ENCODE results near the gene DUSP7. TPM values are rescaled to one million over a fixed set of nuclear protein-coding genes. Genes with fewer than 3 reads are reported as not detected.

DUSP7 gene
- total RNA-seq, 1 donor from 2014 or later = 30.3 TPM

DNA sequence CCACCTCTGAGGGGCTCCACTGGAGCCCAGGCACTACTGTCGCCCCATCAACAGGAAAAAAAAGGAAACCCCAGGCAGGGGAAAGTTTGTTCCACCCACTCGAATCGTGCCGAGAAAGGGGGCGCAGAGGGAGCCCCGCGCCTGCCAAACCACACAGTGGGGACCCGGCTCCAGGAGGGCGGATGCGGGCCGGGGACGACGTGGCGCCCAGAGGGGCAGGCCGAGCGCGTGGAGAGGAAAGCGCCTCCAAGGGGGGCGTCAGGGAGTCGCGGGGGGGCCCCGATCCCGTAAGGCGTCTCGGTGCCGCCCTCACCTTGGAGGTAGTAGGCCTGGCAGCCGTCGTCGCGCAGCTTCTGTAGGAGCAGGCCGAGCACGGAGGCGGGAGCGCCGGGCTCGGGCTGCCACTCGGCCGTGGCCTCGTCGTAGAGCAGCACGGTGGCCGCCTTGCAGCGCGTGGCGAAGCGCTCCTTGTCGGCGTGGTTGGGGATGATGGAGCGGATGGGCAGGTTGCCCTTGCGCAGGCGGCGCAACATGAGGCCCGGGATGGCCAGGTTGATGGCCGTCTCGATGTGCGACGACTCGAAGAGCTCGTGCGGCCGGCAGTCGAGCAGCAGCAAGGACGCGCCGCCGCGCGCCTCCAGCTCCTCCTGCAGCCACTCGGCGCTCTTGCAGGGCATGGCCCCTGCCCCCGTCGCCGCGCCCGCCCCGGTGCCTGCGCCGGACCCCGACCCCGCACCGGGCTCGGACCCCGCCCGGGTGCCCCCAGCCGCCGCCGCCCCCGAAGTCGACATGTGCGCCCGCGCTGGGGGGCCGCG, 627 bp downstream of the DUSP7 start:
- Mint-ChIP-seq H3K4me1 (ENCODE audit: low read depth) (peaks cover 35% of the 10 kb centered on the region), H3K27ac (peak overlapping the region; percentile 81), H3K36me3 (ENCODE audit: low read depth) (peaks cover 38% of the 10 kb centered on the region), H3K4me3 (ENCODE audit: low read depth) (peak overlapping the region; percentile 88), H3K27me3 (ENCODE audit: low read depth) (no peaks in the 10 kb centered on the region), H3K9me3 (no peaks in the 10 kb centered on the region)
- peak; percentile 44 for DNase-seq (ENCODE audit: low spot score)
- intact Hi-C loops (cut with micrococcal nuclease) = loop anchor here (2.0 to 10.0 kb wide), 6 partner anchors 31 to 629 kb away; partner anchors contain the start of genes ALAS1, GNL3, NT5DC2 and PBRM1

- Mint-ChIP-seq H3K36me3 (ENCODE audit: low read depth) (peaks cover 47% of the 10 kb centered on the region), H3K4me3 (ENCODE audit: low read depth) (peak overlapping the region; percentile 88), H3K9me3 (no peaks in the 10 kb centered on the region), H3K27ac (peak overlapping the region; percentile 90), H3K27me3 (ENCODE audit: low read depth) (no peaks in the 10 kb centered on the region), H3K4me1 (ENCODE audit: low read depth) (peaks cover 35% of the 10 kb centered on the region)
- intact Hi-C loops (cut with micrococcal nuclease) = loop anchor here (10.0 kb wide), 3 partner anchors 220 to 630 kb away; partner anchors contain the start of genes GNL3, NT5DC2, PBRM1 and UQCC5
- no peak for DNase-seq (ENCODE audit: low spot score)
Observed at GRCh38 chr3:52054661-52055511, 1.5 kb downstream of the DUSP7 start.

GRCh38 chr3:52053307-52054304, 2.8 kb downstream of the DUSP7 start:
- H3K36me3 Mint-ChIP-seq (ENCODE audit: low read depth) = peaks cover 57% of the 10 kb centered on the region
- peak overlapping the region; percentile 88 for H3K4me3 Mint-ChIP-seq (ENCODE audit: low read depth)
- H3K9me3 Mint-ChIP-seq = no peaks in the 10 kb centered on the region
- intact Hi-C loops (cut with micrococcal nuclease) = loop anchor here (2.0 to 10.0 kb wide), 4 partner anchors 53 to 631 kb away; partner anchors contain the start of genes GNL3, NT5DC2, PBRM1 and UQCC5
- peak overlapping the region; percentile 90 for H3K27ac Mint-ChIP-seq
- peak; percentile 33 for DNase-seq (ENCODE audit: low spot score)
- no peaks in the 10 kb centered on the region for H3K27me3 Mint-ChIP-seq (ENCODE audit: low read depth)
- H3K4me1 Mint-ChIP-seq (ENCODE audit: low read depth) = peaks cover 35% of the 10 kb centered on the region

GRCh38 chr3:52052831-52053306, 3.5 kb downstream of the DUSP7 start:
- DNase-seq (ENCODE audit: low spot score) = peak; percentile 49
- H3K4me1 Mint-ChIP-seq (ENCODE audit: low read depth) = peaks cover 35% of the 10 kb centered on the region
- peak overlapping the region; percentile 88 for H3K4me3 Mint-ChIP-seq (ENCODE audit: low read depth)
- H3K9me3 Mint-ChIP-seq = no peaks in the 10 kb centered on the region
- H3K27ac Mint-ChIP-seq = peak overlapping the region; percentile 90
- intact Hi-C loops (cut with micrococcal nuclease) = loop anchor here (2.0 to 10.0 kb wide), 4 partner anchors 52 to 632 kb away; partner anchors contain the start of genes GNL3, NT5DC2, PBRM1 and UQCC5
- no peaks in the 10 kb centered on the region for H3K27me3 Mint-ChIP-seq (ENCODE audit: low read depth)
- H3K36me3 Mint-ChIP-seq (ENCODE audit: low read depth) = peaks cover 57% of the 10 kb centered on the region

- Mint-ChIP-seq H3K27ac (peak overlapping the region; percentile 42), H3K4me3 (ENCODE audit: low read depth) (no peak overlapping the region), H3K27me3 (ENCODE audit: low read depth) (no peaks in the 10 kb centered on the region), H3K4me1 (ENCODE audit: low read depth) (peaks cover 29% of the 10 kb centered on the region), H3K9me3 (no peaks in the 10 kb centered on the region), H3K36me3 (ENCODE audit: low read depth) (peaks cover 57% of the 10 kb centered on the region)
- intact Hi-C loops (cut with micrococcal nuclease) = loop anchor here (10.0 kb wide), 3 partner anchors 223 to 633 kb away; partner anchors contain the start of genes GNL3, NT5DC2, PBRM1 and UQCC5
- no peak for DNase-seq (ENCODE audit: low spot score)
Observed at GRCh38 chr3:52051444-52051843, 4.9 kb downstream of the DUSP7 start.

DNA sequence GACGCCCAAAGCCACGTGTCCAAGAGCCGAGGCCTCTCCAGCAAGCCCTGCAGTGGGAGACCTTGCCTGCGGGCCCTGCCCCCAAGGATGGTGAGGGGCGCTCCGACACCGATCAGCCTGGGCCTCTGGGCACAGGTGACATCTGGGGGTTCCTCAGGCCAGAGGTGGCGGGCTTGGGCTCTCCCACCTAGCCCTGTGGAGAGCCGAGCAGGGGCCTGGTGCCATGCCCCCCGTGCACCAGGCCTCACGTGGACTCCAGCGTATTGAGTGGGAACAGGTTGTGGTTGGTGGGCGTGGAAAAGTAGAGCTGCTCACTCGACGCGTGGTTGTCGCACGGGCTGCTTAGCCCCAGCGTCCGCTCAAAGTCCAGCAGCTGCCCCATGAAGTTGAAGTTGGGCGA, 5.8 kb downstream of the DUSP7 start:
- H3K9me3 Mint-ChIP-seq = no peaks in the 10 kb centered on the region
- intact Hi-C loops (cut with micrococcal nuclease) = loop anchor here (10.0 kb wide), 3 partner anchors 224 to 634 kb away; partner anchors contain the start of genes GNL3, NT5DC2, PBRM1 and UQCC5

GRCh38 chr3:52049503-52049902, 6.9 kb downstream of the DUSP7 start:
- Mint-ChIP-seq H3K4me3 (ENCODE audit: low read depth) (no peak overlapping the region), H3K36me3 (ENCODE audit: low read depth) (peaks cover 55% of the 10 kb centered on the region), H3K9me3 (no peaks in the 10 kb centered on the region), H3K27me3 (ENCODE audit: low read depth) (no peaks in the 10 kb centered on the region), H3K4me1 (ENCODE audit: low read depth) (peaks cover 27% of the 10 kb centered on the region), H3K27ac (no peak overlapping the region)
- intact Hi-C loops (cut with micrococcal nuclease) = no loop called here
- DNase-seq (ENCODE audit: low spot score) = no peak

More for the DNA sequence above, 5.8 kb downstream of the DUSP7 start:
- Mint-ChIP-seq H3K27ac (no peak overlapping the region), H3K4me3 (ENCODE audit: low read depth) (no peak overlapping the region), H3K27me3 (ENCODE audit: low read depth) (no peaks in the 10 kb centered on the region), H3K4me1 (ENCODE audit: low read depth) (peaks cover 29% of the 10 kb centered on the region), H3K36me3 (ENCODE audit: low read depth) (peaks cover 57% of the 10 kb centered on the region)
- DNase-seq (ENCODE audit: low spot score) = no peak

GRCh38 chr3:52047295-52047960, 8.9 kb downstream of the DUSP7 start:
- Mint-ChIP-seq H3K4me3 (ENCODE audit: low read depth) (no peak overlapping the region), H3K9me3 (no peaks in the 10 kb centered on the region), H3K27ac (no peak overlapping the region), H3K27me3 (ENCODE audit: low read depth) (no peaks in the 10 kb centered on the region), H3K4me1 (ENCODE audit: low read depth) (peaks cover 7% of the 10 kb centered on the region), H3K36me3 (ENCODE audit: low read depth) (peaks cover 36% of the 10 kb centered on the region)
- intact Hi-C loops (cut with micrococcal nuclease) = no loop called here
- no peak for DNase-seq (ENCODE audit: low spot score)

GRCh38 chr3:52046902-52047239, 9.5 kb downstream of the DUSP7 start:
- Mint-ChIP-seq H3K4me1 (ENCODE audit: low read depth) (peaks cover 2% of the 10 kb centered on the region), H3K9me3 (no peaks in the 10 kb centered on the region), H3K27ac (no peak overlapping the region), H3K27me3 (ENCODE audit: low read depth) (peaks cover under 1% of the 10 kb centered on the region), H3K4me3 (ENCODE audit: low read depth) (no peak overlapping the region), H3K36me3 (ENCODE audit: low read depth) (peaks cover 30% of the 10 kb centered on the region)
- intact Hi-C loops (cut with micrococcal nuclease) = no loop called here
- no peak for DNase-seq (ENCODE audit: low spot score)

DNA sequence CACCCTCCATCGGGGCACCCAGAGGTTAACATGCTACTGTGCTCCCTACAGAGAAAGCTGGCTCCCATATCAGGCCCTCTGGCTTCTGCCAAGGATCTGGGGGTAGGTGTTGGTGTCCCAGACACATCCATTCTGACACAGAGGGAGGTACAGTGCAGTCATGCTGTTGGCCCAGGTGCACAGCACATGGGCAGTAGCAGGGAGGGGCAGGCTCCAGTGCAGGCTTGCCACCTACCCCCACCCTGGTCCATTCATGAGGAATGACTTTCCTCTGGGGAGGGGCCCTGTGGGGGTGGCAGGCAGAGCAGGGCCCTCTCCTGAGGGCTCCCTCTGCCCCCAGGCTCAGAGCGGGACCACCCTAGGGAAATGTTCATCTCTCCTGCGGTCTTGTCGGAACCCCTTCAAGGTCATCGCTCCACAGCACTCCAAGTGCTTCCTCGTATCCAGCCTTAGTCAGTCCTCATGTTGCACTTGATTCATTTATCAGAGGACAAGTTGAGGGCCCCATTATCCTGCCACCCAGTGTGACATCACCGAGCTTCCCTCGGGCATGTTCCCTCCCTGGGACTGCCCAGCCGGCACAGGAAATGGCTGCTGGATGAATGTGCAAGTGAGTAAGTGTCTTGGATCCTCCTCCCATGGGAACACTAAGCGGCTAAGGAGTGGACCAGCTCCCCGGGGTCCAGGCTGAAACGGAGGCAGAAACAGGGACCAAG, 10.0 kb downstream of the DUSP7 start:
- H3K27me3 Mint-ChIP-seq (ENCODE audit: low read depth) = peaks cover 2% of the 10 kb centered on the region
- H3K4me1 Mint-ChIP-seq (ENCODE audit: low read depth) = no peaks in the 10 kb centered on the region
- H3K36me3 Mint-ChIP-seq (ENCODE audit: low read depth) = peaks cover 25% of the 10 kb centered on the region
- H3K4me3 Mint-ChIP-seq (ENCODE audit: low read depth) = no peak overlapping the region
- intact Hi-C loops (cut with micrococcal nuclease) = no loop called here
- no peaks in the 10 kb centered on the region for H3K9me3 Mint-ChIP-seq
- H3K27ac Mint-ChIP-seq = no peak overlapping the region
- DNase-seq (ENCODE audit: low spot score) = no peak

Measured in activated T-helper 2 cell treated with anti-CD3 and anti-CD28 coated beads, Interferon-gamma antibody, Interleukin-2, Interleukin-4, amounts not matched to agents 10 μg/mL and 5 μg/mL and 100 μg/mL, durations not matched to agents 14 hours and 24 hours and 36 hours (primary cell).